GM06990 (cell line): Measurements from ENCODE around the gene INPP4A.

Experiments
- DNase-seq: peaks from one replicate; pipeline ENCODE4 v3.0.0-alpha.2; 2011; ENCODE audit not compliant: insufficient read length; ENCODE audit errors: extremely low read depth
- H3K27me3 ChIP-seq: replicated peaks from 2 replicates; pipeline ENCODE4 v1.6.0; 2011; ENCODE audit warnings: low read length; ENCODE audit not compliant: control insufficient read depth, insufficient read depth
- H3K36me3 ChIP-seq: 2 replicates; pipeline ENCODE4 v1.5.1; 2011; ENCODE audit warnings: low read length; ENCODE audit not compliant: control insufficient read depth, insufficient read depth
- H3K4me3 ChIP-seq: replicated peaks from 2 replicates; pipeline ENCODE4 v1.5.1; 2011; ENCODE audit warnings: low read depth, mild to moderate bottlenecking, control low read depth, low read length
- CTCF ChIP-seq: IDR thresholded peaks from 2 replicates; pipeline ENCODE4 v1.5.1; 2011; ENCODE audit warnings: low read length, control low read depth, mild to moderate bottlenecking, inconsistent platforms; ENCODE audit not compliant: insufficient read depth, poor library complexity, severe bottlenecking

Gene INPP4A

GRCh38 chr2:98522854-98523253, 78.2 kb downstream of the INPP4A start:
- Histone ChIP-seq H3K4me3 (no peak overlapping the region), H3K27me3 (no peaks in the 10 kb centered on the region), H3K36me3 (peaks cover 9% of the 10 kb centered on the region)
- DNase-seq: no peak
- TF ChIP-seq CTCF: no peak

- peaks cover 9% of the 10 kb centered on the region for H3K36me3 ChIP-seq
- TF ChIP-seq CTCF: no peak
- H3K27me3 ChIP-seq: no peaks in the 10 kb centered on the region
- H3K4me3 ChIP-seq: no peak overlapping the region
- DNase-seq: no peak
These were observed 79.5 kb downstream of the INPP4A start for GRCh38 chr2:98524168-98524567.

GRCh38 chr2:98528349-98528748, 83.7 kb downstream of the INPP4A start:
- no peak overlapping the region for H3K4me3 ChIP-seq
- DNase-seq: no peak
- H3K36me3 ChIP-seq: no peaks in the 10 kb centered on the region; the same call in none of the 2 replicates
- no peak for TF ChIP-seq CTCF
- H3K27me3 ChIP-seq: no peaks in the 10 kb centered on the region

GRCh38 chr2:98530114-98530513, 85.5 kb downstream of the INPP4A start:
- Histone ChIP-seq H3K27me3 (no peaks in the 10 kb centered on the region), H3K4me3 (no peak overlapping the region), H3K36me3 (no peaks in the 10 kb centered on the region; the same call in none of the 2 replicates)
- no peak for DNase-seq
- no peak for TF ChIP-seq CTCF

- H3K27me3 ChIP-seq: no peaks in the 10 kb centered on the region
- TF ChIP-seq CTCF: no peak
- no peak overlapping the region for H3K4me3 ChIP-seq
- H3K36me3 ChIP-seq: peaks cover 8% of the 10 kb centered on the region
- no peak for DNase-seq
These were observed 88.1 kb downstream of the INPP4A start for GRCh38 chr2:98532756-98533155.

GRCh38 chr2:98533547-98533946, 88.9 kb downstream of the INPP4A start:
- peaks cover 14% of the 10 kb centered on the region for H3K36me3 ChIP-seq
- no peak overlapping the region for H3K4me3 ChIP-seq
- no peak for DNase-seq
- H3K27me3 ChIP-seq: no peaks in the 10 kb centered on the region
- TF ChIP-seq CTCF: no peak
